Measurements from ENCODE around the gene SLC25A26.
"Not testable (repeated sequence)": the region's sequence is repeated elsewhere in the genome, so short reads cannot be mapped to it uniquely, and the experiment has no call there.

Gene SLC25A26

DNA sequence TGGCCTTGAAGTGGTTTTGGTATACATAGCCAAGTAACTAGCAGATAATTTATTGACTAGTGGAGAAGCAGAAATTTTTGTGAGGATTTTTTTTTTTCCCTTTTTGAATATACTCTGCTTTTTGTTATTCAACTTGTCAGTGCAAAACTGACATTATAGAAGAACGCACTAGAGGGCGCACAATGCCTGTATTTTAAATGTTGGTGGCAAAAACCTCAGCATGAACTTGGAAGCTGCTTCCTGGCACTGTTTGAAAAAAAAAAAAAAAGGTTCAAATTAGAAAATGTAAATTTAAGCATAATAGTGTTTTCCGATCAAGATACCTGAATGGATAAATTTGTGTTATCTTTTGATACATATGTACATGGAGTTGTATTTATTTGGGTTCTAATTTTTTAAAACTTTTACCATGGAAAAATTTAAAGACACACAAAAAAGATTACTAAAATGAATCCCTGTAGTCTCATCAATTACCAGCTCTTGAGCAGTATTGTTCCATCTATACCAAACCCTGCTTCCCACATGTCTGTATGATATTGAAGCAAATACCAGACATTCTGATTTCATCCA, 56.0 kb downstream of the SLC25A26 start:
- H3K27ac ChIP-seq, result no peak overlapping the region
- TF ChIP-seq, protein P1, sequence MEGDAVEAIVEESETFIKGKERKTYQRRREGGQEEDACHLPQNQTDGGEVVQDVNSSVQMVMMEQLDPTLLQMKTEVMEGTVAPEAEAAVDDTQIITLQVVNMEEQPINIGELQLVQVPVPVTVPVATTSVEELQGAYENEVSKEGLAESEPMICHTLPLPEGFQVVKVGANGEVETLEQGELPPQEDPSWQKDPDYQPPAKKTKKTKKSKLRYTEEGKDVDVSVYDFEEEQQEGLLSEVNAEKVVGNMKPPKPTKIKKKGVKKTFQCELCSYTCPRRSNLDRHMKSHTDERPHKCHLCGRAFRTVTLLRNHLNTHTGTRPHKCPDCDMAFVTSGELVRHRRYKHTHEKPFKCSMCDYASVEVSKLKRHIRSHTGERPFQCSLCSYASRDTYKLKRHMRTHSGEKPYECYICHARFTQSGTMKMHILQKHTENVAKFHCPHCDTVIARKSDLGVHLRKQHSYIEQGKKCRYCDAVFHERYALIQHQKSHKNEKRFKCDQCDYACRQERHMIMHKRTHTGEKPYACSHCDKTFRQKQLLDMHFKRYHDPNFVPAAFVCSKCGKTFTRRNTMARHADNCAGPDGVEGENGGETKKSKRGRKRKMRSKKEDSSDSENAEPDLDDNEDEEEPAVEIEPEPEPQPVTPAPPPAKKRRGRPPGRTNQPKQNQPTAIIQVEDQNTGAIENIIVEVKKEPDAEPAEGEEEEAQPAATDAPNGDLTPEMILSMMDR (conservative IDR thresholded peaks at IDR 0.05), result peak; percentile 82

DNA sequence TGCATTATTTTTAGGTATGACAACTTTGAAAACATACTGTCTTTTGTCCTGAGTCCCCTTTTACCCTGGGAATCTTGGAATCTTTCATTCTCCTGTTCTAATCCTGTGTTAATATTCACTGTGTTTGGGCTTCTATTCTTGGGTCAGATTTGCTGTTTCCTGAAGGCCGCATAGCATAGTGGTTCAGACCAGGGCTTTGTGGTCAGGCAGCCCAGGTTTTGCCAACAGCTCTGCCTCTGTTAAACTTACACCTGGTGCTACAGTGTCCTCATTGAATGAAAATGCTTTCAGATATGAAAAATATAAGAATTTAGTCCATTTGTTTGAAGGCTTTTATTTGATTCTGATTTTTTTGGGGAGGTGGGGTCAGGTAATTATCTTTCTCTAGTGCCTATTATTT, 58.4 kb downstream of the SLC25A26 start:
- H3K27ac ChIP-seq, result no peak overlapping the region
- TF ChIP-seq, protein P1 (conservative IDR thresholded peaks at IDR 0.05), result no peak

DNA sequence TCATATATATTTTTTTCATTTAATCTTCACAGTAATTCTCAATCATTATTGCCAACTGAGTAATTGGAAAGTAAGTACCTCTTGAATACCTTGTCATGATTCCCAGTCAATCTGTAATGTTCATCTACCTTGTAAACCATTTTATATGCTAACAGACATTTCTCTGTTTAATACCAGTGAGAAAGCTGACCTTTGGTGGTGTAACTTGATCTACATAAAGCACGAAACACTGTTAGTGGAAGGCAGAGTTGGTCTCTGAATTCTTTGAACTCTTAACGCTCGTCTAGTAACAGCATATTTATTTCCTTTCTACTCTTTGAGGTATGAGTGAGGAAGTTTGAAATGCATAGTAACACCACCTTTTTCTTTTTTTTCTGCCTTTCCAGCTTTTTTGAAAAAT, 59.5 kb downstream of the SLC25A26 start:
- TF ChIP-seq, protein P1 (conservative IDR thresholded peaks at IDR 0.05), result no peak
- peak overlapping the region; percentile 6; the same call in 1 of the 2 replicates for H3K27ac ChIP-seq

DNA sequence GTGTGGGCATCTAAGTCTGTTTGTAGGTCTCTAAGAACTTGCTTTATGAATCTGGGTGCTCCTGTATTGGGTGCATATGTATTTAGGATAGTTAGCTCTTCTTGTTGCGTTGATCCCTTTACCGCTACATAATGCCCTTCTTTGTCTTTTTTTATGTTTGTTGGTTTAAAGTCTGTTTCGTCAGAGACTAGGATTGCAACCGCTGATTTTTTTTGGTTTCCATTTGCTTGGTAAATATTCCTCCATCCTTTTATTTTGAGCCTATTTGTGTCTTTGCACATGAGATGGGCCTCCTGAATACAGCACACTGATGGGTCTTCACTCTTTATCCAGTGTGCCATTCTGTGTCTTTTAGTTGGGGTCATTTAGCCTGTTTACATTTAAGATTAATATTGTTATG, 71.1 kb downstream of the SLC25A26 start:
- H3K27ac ChIP-seq, result not testable (repeated sequence)

DNA sequence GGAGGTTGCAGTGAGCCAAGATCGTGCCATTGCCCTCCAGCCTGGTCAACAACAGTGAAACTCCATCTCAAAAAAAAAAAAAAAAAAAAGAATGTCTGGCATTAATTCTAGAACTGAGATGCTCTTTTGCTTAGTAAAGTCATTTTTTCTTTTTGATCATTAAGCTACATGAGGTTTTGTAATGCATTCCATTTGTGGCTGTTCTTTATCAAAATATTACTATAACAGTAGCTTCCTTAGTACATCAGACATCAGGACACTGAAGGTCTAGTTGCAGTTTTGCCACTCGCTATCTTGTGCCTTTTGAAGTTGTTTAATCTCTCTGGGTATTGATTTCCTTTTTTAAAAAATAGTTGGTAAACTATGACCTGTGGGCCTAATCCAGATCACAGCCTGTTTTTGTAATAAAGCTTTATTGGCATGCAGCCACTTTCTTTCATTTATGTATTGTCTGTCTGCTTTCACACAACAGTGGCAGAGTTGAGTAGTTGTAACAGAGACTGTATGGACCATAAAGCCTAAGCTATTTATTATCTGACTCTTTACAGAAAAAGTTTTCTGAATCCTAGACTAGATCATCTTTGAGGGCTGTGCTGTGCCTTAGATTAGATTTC, 76.6 kb downstream of the SLC25A26 start:
- H3K27ac ChIP-seq, result no peak overlapping the region
- TF ChIP-seq, protein P1 (conservative IDR thresholded peaks at IDR 0.05), result no peak

DNA sequence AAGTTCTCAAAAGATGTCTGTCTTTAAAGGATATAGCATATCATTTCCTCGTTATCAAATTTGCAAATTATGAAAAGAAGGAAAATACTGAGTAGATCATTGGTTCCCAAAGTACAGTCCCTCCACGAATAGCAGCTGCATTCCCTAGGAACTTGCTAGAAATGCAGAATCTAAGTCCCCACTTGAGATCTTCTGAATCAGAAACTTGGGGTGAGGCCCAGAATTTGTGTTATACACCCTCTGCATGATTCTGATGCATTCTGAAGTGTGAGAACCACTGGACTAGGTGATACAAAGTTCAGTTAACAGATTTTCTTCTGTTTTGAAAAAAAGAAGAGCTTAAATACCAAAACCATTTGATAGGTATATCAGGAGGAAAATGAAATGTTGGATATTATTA, 77.1 kb downstream of the SLC25A26 start:
- TF ChIP-seq, protein P1 (conservative IDR thresholded peaks at IDR 0.05), result no peak
- H3K27ac ChIP-seq, result no peak overlapping the region

DNA sequence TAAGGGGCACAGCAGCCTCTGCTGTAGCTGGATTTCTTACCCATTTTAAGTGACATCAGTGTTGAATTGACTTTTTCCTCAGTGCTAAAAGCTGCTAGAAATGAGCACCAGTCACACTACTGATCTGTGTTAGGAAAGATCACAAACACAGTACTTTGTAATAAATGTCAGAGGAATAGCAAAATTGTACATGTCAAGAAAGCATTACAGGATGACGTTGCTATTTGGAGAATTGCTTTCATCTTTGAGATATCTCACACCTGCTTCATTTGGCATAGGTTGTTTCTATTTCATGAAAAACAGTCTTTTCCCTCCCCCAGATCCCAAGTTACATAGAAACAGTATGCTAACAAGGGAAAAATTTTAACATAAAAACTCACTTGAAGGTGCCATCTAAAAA, 77.8 kb downstream of the SLC25A26 start:
- TF ChIP-seq, protein P1 (conservative IDR thresholded peaks at IDR 0.05), result no peak
- no peak overlapping the region for H3K27ac ChIP-seq

DNA sequence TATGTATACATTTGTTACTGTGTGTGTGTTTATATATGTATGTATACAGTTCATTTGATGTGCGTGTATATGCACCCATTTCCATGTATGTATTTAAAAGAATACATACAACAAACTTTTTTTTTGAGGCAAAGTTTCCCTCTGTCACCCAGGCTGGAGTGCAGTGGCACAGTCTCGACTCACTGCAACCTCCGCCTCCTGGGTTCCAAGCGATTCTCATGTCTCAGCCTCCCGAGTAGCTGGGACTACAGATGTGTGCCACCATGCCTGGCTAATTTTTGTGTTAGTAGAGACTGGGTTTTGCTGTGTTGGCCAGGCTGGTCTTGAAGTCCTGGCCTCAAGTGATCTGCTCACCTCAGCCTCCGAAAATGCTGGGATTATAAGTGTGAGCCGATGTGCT, 78.3 kb downstream of the SLC25A26 start:
- peak overlapping the region; percentile 19 for H3K27ac ChIP-seq
